Thyroid gland (tissue), 4 donors: ENCODE measurements around the gene DYRK1A.

Source experiments
- CTCF ChIP-seq, 6 experiments: fragments of 200-600 bp in 3 of 6; fragments of 450-650 bp in 3 of 6; sonication (generic) in 3 of 6; IDR thresholded peaks; one replicate each; pipeline ENCODE4 v1.5.1; 2016 to 2019; ENCODE audit warnings: antibody characterized with exemption in 6 of 6, mild to moderate bottlenecking in 2 of 6, inconsistent platforms in 1 of 6, moderate library complexity in 1 of 6
- POLR2A ChIP-seq, 2 donors: fragments of 450-650 bp; IDR thresholded peaks; one replicate each; pipeline ENCODE4 v1.6.1; 2017; ENCODE audit warnings: antibody characterized with exemption in 2 of 2, mild to moderate bottlenecking in 2 of 2, moderate library complexity in 1 of 2

GRCh38 chr21:37383784-37384311, 17.3 kb downstream of the DYRK1A start:
- no peak for TF ChIP-seq POLR2A (IDR thresholded peaks at IDR 0.05)
- no peak for TF ChIP-seq CTCF (IDR thresholded peaks at IDR 0.05)
